K562 (cell line): ENCODE data around the gene CEBPA.

Source experiments
- FOXP1 ChIP-seq: sonication (generic); formaldehyde crosslinking; IDR thresholded peaks from 2 replicates; pipeline ENCODE4 v1.8.0; 2022; ENCODE audit warnings: mild to moderate bottlenecking, missing genetic modification reagents
- MCM2 ChIP-seq: fragments of 450-650 bp; IDR thresholded peaks from 2 replicates; pipeline ENCODE4 v1.6.1; 2017; ENCODE audit warnings: low read depth, mild to moderate bottlenecking

GRCh38 chr19:33332248-33332647 lies 29.9 kb upstream of the CEBPA start:
- TF ChIP-seq FOXP1 (CRISPR knock-in tag) (no peak), MCM2 (no peak)
